Measurements from ENCODE around the gene MB21D2.

MB21D2 gene

DNA sequence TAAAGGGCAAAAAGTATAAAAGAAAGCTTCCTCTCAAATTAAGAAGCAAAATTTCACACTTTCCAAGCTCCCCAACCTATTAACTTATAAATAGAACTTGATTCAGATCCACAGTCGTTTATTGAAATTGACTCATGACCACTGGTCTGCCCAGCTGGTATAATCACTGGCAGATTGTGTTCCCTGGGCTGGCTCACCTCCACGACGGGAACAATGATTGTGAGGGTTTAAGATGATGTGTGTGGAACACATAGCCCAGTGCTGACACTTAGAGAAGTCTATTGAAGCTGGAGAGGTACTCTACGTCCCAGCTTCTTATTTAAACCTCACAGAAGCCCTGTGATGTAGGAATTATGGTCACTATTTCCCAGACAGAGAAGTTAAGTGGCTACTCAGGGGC, 90.4 kb downstream of the MB21D2 start:
- H3K4me3 ChIP-seq (ENCODE audit: low read length), result no peak overlapping the region
- DNase-seq (ENCODE audit: low read depth), result no peak

DNA sequence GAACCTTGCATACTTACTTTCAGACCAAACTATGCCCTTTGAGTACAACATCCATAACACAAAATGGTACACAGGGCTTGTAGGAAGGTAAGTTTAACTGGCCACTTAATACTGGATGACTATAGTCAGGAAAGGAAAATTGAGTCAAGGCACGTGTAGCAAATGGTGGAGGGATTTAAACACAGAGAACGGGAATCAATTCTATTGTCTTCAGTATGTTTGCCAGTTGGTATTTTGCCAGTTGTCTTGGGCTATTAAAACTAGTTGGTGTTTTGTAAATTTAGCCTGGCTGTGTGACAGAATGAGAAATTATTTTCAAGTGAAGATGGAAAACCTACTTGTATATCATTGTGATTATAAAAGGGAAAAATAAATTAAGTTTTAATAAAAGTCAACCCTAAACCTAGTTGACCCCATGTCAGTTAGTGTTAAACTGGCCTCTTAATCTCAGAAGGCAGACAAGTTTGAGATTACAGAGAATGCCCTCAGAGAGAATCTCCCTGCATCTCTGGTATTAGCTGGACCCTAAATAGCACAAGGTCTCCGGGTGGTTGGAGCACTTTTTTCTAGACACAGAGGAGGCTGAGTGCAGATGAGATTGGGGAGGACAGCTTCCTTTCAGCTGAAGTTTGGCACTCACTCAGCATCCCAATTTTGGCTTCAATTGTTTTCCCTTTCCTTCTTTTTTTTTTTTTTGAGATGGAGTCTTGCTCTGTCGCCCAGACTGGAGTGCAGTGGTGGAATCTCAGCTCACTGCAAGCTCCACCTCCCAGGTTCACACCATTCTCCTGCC, 91.2 kb downstream of the MB21D2 start:
- DNase-seq (ENCODE audit: low read depth), result no peak
- TF ChIP-seq, protein P1, sequence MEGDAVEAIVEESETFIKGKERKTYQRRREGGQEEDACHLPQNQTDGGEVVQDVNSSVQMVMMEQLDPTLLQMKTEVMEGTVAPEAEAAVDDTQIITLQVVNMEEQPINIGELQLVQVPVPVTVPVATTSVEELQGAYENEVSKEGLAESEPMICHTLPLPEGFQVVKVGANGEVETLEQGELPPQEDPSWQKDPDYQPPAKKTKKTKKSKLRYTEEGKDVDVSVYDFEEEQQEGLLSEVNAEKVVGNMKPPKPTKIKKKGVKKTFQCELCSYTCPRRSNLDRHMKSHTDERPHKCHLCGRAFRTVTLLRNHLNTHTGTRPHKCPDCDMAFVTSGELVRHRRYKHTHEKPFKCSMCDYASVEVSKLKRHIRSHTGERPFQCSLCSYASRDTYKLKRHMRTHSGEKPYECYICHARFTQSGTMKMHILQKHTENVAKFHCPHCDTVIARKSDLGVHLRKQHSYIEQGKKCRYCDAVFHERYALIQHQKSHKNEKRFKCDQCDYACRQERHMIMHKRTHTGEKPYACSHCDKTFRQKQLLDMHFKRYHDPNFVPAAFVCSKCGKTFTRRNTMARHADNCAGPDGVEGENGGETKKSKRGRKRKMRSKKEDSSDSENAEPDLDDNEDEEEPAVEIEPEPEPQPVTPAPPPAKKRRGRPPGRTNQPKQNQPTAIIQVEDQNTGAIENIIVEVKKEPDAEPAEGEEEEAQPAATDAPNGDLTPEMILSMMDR (conservative IDR thresholded peaks at IDR 0.05; ENCODE audit: low read depth, low read length), result no peak
- no peak overlapping the region for H3K4me3 ChIP-seq (ENCODE audit: low read length)

More for the DNA sequence above, 90.4 kb downstream of the MB21D2 start:
- TF ChIP-seq, protein P1 (conservative IDR thresholded peaks at IDR 0.05; ENCODE audit: low read depth, low read length), result no peak

DNA sequence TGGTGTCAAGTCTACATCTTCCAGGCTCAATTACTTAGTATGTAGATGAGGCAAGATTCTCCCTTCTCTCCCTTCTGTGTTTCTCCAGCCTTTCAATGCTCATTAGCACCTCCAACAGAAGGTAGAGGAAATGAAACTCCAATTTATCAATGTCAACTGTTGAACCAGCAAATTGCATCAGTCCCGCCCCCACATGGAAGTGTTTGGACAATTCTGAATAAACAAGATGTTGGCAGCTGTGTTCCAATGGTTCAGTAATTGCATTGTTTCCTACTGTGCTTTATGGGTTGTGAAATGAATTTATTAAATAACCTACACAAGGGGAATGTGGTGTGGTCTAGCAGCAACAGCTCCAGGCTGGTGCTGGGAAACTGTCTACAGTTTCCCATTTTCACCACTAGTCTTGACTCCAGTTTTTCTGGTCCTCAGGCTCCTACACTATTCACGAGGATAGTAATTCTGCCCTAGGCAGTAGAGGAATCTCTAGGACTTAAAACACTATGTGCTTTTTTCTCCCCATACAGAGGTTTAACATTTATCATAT, 91.9 kb downstream of the MB21D2 start:
- H3K4me3 ChIP-seq (ENCODE audit: low read length), result no peak overlapping the region
- no peak for DNase-seq (ENCODE audit: low read depth)
- TF ChIP-seq, protein P1 (conservative IDR thresholded peaks at IDR 0.05; ENCODE audit: low read depth, low read length), result no peak

DNA sequence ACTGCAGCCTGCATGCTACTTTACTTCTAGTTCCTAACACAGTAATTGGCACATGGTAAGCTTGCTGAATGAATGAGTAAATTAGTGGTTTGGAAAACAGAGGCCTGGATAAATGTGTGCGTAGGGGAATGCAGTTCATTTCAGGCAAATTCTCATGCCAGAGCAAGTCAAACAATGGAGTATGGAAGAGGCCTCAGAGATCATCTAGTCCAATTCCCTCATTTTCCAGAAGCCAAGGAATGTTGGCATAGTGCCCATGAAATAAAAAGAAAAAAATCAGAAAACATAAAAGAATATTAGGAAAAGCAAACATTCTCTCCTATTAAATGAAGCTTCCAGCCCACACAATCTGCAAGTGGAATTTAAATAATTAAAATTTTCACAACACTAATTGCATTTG, 92.4 kb downstream of the MB21D2 start:
- DNase-seq (ENCODE audit: low read depth), result no peak
- TF ChIP-seq, protein P1 (conservative IDR thresholded peaks at IDR 0.05; ENCODE audit: low read depth, low read length), result no peak
- no peak overlapping the region for H3K4me3 ChIP-seq (ENCODE audit: low read length)

DNA sequence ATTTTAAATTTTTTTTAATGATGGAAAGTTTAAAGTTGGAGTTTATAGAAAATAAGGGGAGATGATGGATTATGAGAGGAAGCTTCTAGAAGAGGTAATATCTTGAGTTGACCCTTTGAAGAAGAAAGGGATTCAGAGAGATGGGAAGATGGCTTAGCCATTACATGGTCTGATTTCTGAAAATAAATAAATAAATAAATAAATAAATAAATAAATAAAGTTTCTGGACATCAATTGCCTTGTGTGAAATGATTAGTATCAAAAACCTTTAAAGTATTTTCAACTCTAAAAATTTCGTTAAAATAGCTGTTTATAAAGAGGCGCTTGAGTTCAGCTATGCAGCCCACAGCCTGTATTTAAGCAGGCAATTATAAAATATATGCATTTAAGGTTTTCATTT, 93.3 kb downstream of the MB21D2 start:
- no peak for DNase-seq (ENCODE audit: low read depth)
- H3K4me3 ChIP-seq (ENCODE audit: low read length), result no peak overlapping the region
- TF ChIP-seq, protein P1 (conservative IDR thresholded peaks at IDR 0.05; ENCODE audit: low read depth, low read length), result no peak

DNA sequence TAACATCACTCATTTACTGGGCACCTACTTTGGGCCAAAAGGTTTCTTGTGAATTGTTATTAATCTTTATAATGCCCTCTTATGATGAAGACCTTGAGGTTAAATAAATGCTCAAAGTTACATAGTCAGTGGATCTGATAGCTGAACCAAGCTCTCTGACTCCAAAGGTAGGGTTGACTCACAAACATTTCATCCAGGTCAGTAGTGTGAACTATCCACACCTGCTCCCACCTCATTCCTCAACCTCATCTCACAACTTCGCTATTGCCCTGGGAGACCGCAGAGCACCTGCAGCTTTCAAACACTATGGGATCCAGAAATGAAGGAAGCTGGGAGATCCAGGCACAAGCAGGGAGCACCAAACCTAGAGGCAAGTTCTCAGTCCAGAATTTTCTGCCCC, 96.5 kb downstream of the MB21D2 start:
- TF ChIP-seq, protein P1 (conservative IDR thresholded peaks at IDR 0.05; ENCODE audit: low read depth, low read length), result no peak
- DNase-seq (ENCODE audit: low read depth), result no peak
- no peak overlapping the region for H3K4me3 ChIP-seq (ENCODE audit: low read length)

DNA sequence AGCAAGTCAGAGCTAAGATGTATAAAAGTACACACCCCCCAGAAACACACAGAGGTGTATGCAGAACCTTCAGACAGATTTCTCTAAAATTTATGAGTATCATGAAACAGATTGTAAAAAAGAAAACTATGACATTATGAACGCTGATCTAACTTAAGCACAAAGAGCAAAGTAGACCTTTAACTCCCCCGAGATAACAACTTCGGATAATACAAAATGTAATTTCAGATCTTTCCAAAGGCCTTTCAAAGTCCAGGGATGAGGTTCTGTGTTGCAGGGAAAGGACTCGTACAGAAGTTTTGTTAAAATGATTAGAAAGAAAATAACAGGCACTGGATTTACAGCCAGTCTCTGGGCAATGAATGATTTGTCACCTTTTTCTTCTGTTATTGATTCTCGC, 97.5 kb downstream of the MB21D2 start:
- DNase-seq (ENCODE audit: low read depth), result no peak
- TF ChIP-seq, protein P1 (conservative IDR thresholded peaks at IDR 0.05; ENCODE audit: low read depth, low read length), result no peak
- no peak overlapping the region for H3K4me3 ChIP-seq (ENCODE audit: low read length)
